ENCODE data around the gene BCAT1. TPM values are rescaled to one million over a fixed set of nuclear protein-coding genes. Genes with fewer than 3 reads are reported as not detected.

Gene BCAT1
- total and polyA plus RNA-seq, 9 of the 15 experiments (the other 6 are each of a cell fraction or from before 2014, with no cell fraction given): 38.5 to 157 (median 66.8) TPM

DNA sequence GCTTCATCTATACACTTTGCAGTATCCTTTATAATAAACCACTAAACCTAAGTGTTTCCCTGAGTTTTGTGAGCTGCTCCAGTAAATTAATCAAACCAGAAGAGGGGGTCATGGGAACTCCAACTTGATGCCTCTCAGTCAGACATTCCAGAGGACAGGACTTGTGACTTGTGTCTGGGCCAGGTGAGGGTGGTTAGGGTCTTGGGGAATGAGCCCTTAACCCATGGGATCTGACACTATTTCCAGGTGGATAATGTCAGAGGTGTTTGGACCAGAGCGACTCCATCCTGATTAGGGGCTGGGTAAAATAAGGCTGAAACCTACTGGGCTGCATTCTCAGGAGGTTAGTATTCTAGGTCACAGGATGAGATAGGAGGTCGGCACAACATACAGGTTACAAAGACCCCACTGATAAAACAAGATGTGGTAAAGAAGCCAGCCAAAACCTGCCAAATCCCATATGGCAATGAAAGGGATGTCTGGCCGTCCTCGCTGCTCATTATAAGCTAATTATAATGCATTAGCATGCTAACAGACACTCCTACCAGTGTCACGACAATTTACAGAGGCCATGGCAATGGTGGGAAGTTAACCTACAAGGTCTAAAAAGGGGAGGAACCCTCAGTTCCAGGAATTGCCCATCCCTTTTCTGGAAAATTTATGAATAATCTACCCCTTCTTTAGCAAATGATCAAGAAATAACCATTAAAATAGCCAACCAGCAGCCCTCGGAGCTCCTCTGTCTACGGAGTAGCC is 58.7 kb downstream of the BCAT1 start:
- no peak for ATAC-seq
- no peaks in the 10 kb centered on the region for H3K9me3 ChIP-seq (replicated peaks; ENCODE audit: control insufficient read depth, insufficient read depth, low read depth, low read length)
- ChIA-PET CTCF (ENCODE audit: low intra/inter-chr PET ratio) (interaction anchor here (0.7 kb wide), 1 partner anchor 1129 kb away, joined by 3 read pairs; no protein-coding TSS in a partner anchor), POLR2A (interaction anchor here (0.6 to 1.2 kb wide), 3 partner anchors 11 to 48 kb away, joined by 3 to 4 read pairs (median 3); no protein-coding TSS in a partner anchor)
- no peak overlapping the region for H3K4me3 ChIP-seq
- no peak overlapping the region for H2AFZ ChIP-seq (ENCODE audit: low read depth, low read length)
- H3K36me3 ChIP-seq (ENCODE audit: control insufficient read depth, insufficient read depth, low read length): peaks cover 50% of the 10 kb centered on the region
- 78% methylated on average over 7 of the region's 7 CpGs for WGBS (ENCODE audit: insufficient coverage, low coverage, missing lambda C conversion rate)
- no peaks in the 10 kb centered on the region; a peak in 2 of 5 replicates for H3K4me1 ChIP-seq (replicated peaks in 1 of 2; ENCODE audit: control insufficient read depth in 2 of 2, insufficient read depth in 2 of 2, low read length in 2 of 2)
- peaks cover 41% of the 10 kb centered on the region for H3K79me2 ChIP-seq (ENCODE audit: control insufficient read depth, insufficient read depth, low read length)
- no peaks in the 10 kb centered on the region for H3K9me1 ChIP-seq (ENCODE audit: control insufficient read depth, insufficient read depth, low read length)
- in situ Hi-C loops (cut with MboI) (no loop called here), intact Hi-C loops (cut with micrococcal nuclease) (no loop called here)
- no peak overlapping the region for H3K4me2 ChIP-seq (ENCODE audit: insufficient read depth, low read length)
- no peak overlapping the region for H3K9ac ChIP-seq (ENCODE audit: insufficient read depth in 1 of 2, low read depth in 2 of 2, low read length in 2 of 2)
- no peaks in the 10 kb centered on the region for H3K27me3 ChIP-seq (ENCODE audit: control insufficient read depth in 2 of 2, insufficient read depth in 2 of 2, low read length in 2 of 2)
- DNase-seq (ENCODE audit: extremely low read depth in 1 of 4, low spot score in 3 of 4): no peak
- no peaks in the 10 kb centered on the region for H4K20me1 ChIP-seq (replicated peaks; ENCODE audit: control insufficient read depth, insufficient read depth, low read length)
- no peak for FAIRE-seq
- BruUV-seq (replicated peaks): no TSS peak
- H3K27ac ChIP-seq (ENCODE audit: extremely low read depth, low read depth, low read length): no peak overlapping the region
- TF ChIP-seq, protein P1, sequence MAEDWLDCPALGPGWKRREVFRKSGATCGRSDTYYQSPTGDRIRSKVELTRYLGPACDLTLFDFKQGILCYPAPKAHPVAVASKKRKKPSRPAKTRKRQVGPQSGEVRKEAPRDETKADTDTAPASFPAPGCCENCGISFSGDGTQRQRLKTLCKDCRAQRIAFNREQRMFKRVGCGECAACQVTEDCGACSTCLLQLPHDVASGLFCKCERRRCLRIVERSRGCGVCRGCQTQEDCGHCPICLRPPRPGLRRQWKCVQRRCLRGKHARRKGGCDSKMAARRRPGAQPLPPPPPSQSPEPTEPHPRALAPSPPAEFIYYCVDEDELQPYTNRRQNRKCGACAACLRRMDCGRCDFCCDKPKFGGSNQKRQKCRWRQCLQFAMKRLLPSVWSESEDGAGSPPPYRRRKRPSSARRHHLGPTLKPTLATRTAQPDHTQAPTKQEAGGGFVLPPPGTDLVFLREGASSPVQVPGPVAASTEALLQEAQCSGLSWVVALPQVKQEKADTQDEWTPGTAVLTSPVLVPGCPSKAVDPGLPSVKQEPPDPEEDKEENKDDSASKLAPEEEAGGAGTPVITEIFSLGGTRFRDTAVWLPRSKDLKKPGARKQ (CRISPR knock-in tag; IDR thresholded peaks at IDR 0.05): no peak
- TF ChIP-seq ZNF780A (CRISPR knock-in tag; IDR thresholded peaks at IDR 0.05): no peak
- TF ChIP-seq BACH1 (tag; IDR thresholded peaks at IDR 0.05): no peak
- TF ChIP-seq FOXA3 (CRISPR knock-in tag; conservative IDR thresholded peaks at IDR 0.05 in 1 of 2, IDR thresholded peaks at IDR 0.05 in 1 of 2): no peak
- TF ChIP-seq SMAD2 (IDR thresholded peaks at IDR 0.05; ENCODE audit: low read depth, low read length): no peak
- no peak for TF ChIP-seq ZBED1 (IDR thresholded peaks at IDR 0.05)
- no peak for TF ChIP-seq NFYB (IDR thresholded peaks at IDR 0.05; ENCODE audit: extremely low read depth, insufficient read length)
- TF ChIP-seq E4F1 (CRISPR knock-in tag; IDR thresholded peaks at IDR 0.05; ENCODE audit: borderline replicate concordance): no peak
- TF ChIP-seq GMEB1 (CRISPR knock-in tag; IDR thresholded peaks at IDR 0.05): no peak
- TF ChIP-seq KDM5B (IDR thresholded peaks at IDR 0.05; ENCODE audit: insufficient replicate concordance, low read depth, low read length): no peak
- no peak for TF ChIP-seq HOXB6 (CRISPR knock-in tag; IDR thresholded peaks at IDR 0.05; ENCODE audit: borderline replicate concordance)
- no peak for TF ChIP-seq SETDB1 (IDR thresholded peaks at IDR 0.05; ENCODE audit: low read length)
- no peak for TF ChIP-seq SAFB (IDR thresholded peaks at IDR 0.05; ENCODE audit: borderline replicate concordance, low read depth, low read length)
- no peak for TF ChIP-seq POLR2G (IDR thresholded peaks at IDR 0.05; ENCODE audit: low read depth, low read length)
- no peak for TF ChIP-seq YY1 (IDR thresholded peaks at IDR 0.05; ENCODE audit: borderline replicate concordance in 1 of 3, control insufficient read depth in 1 of 3, extremely low read depth in 1 of 3, insufficient read depth in 3 of 3, insufficient read length in 1 of 3, insufficient replicate concordance in 2 of 3, low read depth in 1 of 3, low read length in 2 of 3)
